Measurements from ENCODE around the gene GSK3B.

GSK3B gene

DNA sequence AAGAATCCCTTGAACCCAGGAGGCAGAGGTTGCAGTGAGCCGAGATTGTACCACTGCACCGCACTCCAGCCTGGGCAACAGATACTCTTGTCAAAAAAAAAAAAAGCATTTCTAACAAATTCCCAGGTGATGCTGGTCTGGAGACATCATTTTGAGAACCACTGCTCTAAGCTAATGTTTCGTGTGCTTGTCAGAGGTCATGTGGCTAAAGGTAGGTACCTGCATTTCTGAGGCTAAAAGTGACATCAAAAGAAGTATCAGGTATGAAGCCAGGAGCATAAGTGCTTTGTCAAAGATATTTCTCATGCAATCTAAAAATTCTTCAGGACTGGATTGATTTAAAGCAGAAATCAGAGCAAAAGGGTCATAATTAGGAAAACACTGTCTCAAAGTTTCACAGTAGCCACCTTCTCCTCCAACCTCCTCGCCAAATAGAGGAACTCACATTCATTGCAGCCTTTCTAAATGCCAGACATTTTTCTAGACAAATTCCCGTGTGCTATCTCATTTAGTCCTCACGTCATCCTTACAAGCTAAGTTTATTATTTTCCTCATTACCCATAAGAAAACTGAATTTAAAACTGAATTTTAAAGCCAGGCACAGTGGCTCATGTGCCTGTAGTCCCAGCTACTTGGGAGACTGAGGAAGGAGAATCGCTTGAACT lies 25.7 kb upstream of the GSK3B start:
- H3K27me3 ChIP-seq (ENCODE audit: control insufficient read depth, insufficient read depth, low read length, poor library complexity, severe bottlenecking): no peaks in the 10 kb centered on the region
- H3K9me3 ChIP-seq (ENCODE audit: control insufficient read depth, low read length): no peaks in the 10 kb centered on the region
- H3K4me1 ChIP-seq (ENCODE audit: control insufficient read depth, insufficient read depth, low read length): no peaks in the 10 kb centered on the region
- no peaks in the 10 kb centered on the region for H3K36me3 ChIP-seq (ENCODE audit: control insufficient read depth, insufficient read depth, low read length)
- no peak overlapping the region for H3K27ac ChIP-seq (ENCODE audit: insufficient read depth, low read depth, low read length, poor library complexity, severe bottlenecking)
- H3K4me3 ChIP-seq (ENCODE audit: insufficient read depth, low read depth, low read length): no peak overlapping the region
- WGBS, 2 experiments: 92% methylated on average over 7 of the region's 7 CpGs

DNA sequence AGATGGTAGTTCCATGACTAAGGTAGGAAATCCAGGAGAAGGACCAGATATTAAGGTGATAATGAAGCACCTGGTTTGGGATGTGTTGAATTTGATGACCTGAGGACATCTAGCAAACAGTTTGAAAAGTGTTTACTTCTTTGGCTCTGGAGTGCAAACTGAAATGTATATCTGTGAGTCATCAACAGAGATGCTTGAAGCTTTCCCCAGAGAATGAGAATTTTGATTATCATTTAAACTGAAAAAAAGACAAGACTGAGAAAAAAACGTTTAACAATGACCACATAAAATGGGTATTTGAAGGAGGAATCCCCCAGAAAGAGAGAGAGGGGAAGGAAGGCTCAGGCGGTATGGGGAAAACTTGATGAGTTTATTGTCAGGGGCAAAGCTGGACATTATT lies 20.7 kb upstream of the GSK3B start:
- H3K4me3 ChIP-seq (ENCODE audit: insufficient read depth, low read depth, low read length): no peak overlapping the region
- H3K27ac ChIP-seq (ENCODE audit: insufficient read depth, low read depth, low read length, poor library complexity, severe bottlenecking): no peak overlapping the region
- no peaks in the 10 kb centered on the region for H3K4me1 ChIP-seq (ENCODE audit: control insufficient read depth, insufficient read depth, low read length)
- H3K36me3 ChIP-seq (ENCODE audit: control insufficient read depth, insufficient read depth, low read length): no peaks in the 10 kb centered on the region
- H3K27me3 ChIP-seq (ENCODE audit: control insufficient read depth, insufficient read depth, low read length, poor library complexity, severe bottlenecking): no peaks in the 10 kb centered on the region
- 64 to 80% methylated on average over 2 of the region's 2 CpGs for WGBS, 2 experiments
- no peaks in the 10 kb centered on the region for H3K9me3 ChIP-seq (ENCODE audit: control insufficient read depth, low read length)

DNA sequence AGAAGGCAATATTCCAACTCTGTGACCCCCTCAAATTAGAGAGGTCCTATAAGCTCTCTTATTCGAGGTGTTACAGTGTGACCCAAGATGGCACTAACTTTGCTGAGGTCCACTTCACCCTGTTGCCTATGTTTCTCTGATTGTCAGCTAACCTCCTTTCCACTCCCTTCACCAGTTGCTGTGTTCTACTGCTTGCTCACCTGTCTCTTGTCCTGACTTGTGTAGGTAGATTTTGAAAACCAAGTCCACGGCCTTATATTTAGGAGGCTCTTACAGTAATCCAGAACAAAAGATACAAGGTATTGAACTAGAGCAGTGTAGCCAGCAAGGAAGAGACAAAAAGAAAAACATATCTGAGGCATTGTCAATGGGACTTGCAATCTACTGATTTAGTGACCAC lies 20.1 kb upstream of the GSK3B start:
- WGBS, 2 experiments: 91 to 99% methylated on average over 2 of the region's 2 CpGs
- H3K4me3 ChIP-seq (ENCODE audit: insufficient read depth, low read depth, low read length): no peak overlapping the region
- H3K4me1 ChIP-seq (ENCODE audit: control insufficient read depth, insufficient read depth, low read length): no peaks in the 10 kb centered on the region
- no peaks in the 10 kb centered on the region for H3K27me3 ChIP-seq (ENCODE audit: control insufficient read depth, insufficient read depth, low read length, poor library complexity, severe bottlenecking)
- no peak overlapping the region for H3K27ac ChIP-seq (ENCODE audit: insufficient read depth, low read depth, low read length, poor library complexity, severe bottlenecking)
- H3K36me3 ChIP-seq (ENCODE audit: control insufficient read depth, insufficient read depth, low read length): no peaks in the 10 kb centered on the region
- no peaks in the 10 kb centered on the region for H3K9me3 ChIP-seq (ENCODE audit: control insufficient read depth, low read length)

DNA sequence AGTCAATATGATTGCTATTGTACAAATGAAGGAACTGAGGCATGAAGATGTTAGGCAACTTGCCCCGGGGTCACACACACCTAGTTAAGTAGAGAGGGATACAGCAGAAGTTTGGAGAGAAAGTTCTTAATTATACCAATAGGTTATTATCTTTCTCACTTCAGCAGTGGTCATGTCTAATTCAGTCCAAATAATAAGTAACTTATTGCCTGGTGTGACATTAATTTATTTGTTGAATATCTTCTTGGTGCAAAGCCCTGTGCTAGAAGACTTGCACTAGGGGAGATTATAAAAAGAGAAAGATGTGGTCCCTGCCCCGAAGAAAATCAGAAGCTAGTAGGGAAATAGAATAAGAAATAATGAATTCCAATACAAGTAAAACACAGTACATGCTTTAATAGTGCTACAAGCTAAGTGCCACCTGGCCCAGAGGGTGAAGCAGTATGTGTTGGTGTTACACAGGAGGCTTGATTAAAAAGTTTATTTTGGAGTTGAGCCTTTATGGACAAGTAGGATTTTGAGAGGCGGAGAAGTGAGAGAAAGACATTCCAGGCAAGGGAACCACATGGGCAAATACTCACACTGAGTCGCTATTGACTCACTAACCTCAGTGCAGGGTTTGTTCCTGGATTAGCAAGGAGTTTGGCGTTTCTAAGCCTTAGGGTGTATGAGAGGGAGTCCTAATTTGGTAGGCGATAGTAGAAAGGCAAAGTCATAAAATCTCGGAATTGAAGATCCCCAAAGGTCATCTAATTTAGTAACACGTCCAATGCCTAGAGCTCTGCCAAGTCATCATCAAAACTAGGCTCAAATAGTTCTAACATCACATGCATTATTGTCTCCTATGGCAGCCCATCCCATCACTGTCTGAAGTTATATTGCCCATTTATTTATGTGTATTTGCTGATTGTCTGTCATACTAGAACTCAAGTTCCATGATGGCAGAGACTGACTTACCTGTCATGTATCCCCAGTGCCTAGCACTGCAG lies 19.2 kb upstream of the GSK3B start:
- WGBS, 2 experiments: 90 to 93% methylated on average over 7 of the region's 8 CpGs
- H3K9me3 ChIP-seq (ENCODE audit: control insufficient read depth, low read length): no peaks in the 10 kb centered on the region
- H3K27ac ChIP-seq (ENCODE audit: insufficient read depth, low read depth, low read length, poor library complexity, severe bottlenecking): no peak overlapping the region
- no peak overlapping the region for H3K4me3 ChIP-seq (ENCODE audit: insufficient read depth, low read depth, low read length)
- H3K27me3 ChIP-seq (ENCODE audit: control insufficient read depth, insufficient read depth, low read length, poor library complexity, severe bottlenecking): no peaks in the 10 kb centered on the region
- no peaks in the 10 kb centered on the region for H3K4me1 ChIP-seq (ENCODE audit: control insufficient read depth, insufficient read depth, low read length)
- H3K36me3 ChIP-seq (ENCODE audit: control insufficient read depth, insufficient read depth, low read length): no peaks in the 10 kb centered on the region

DNA sequence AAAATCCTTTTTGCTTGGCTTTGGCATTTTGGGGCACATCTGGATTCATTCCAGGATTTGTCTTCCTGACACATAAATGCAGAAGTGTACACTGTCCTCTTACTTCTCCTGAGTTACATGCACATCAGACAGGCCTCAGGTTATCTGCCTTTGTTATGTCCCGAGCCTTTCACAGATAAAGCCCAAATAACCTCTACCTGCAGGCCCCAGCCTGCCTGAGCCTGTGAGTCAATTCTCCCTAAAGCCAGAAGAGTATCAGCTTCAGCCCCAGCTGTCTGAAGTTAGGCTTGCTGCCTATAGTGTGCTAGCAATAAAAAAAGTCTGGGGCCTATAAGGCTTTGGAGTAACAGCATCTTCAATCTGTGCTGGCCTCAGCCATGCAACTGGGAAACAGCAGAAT lies 17.7 kb upstream of the GSK3B start:
- Histone ChIP-seq H3K4me1 (ENCODE audit: control insufficient read depth, insufficient read depth, low read length) (no peaks in the 10 kb centered on the region), H3K9me3 (ENCODE audit: control insufficient read depth, low read length) (no peaks in the 10 kb centered on the region), H3K27me3 (ENCODE audit: control insufficient read depth, insufficient read depth, low read length, poor library complexity, severe bottlenecking) (no peaks in the 10 kb centered on the region), H3K36me3 (ENCODE audit: control insufficient read depth, insufficient read depth, low read length) (no peaks in the 10 kb centered on the region), H3K4me3 (ENCODE audit: insufficient read depth, low read depth, low read length) (no peak overlapping the region), H3K27ac (ENCODE audit: insufficient read depth, low read depth, low read length, poor library complexity, severe bottlenecking) (no peak overlapping the region)
- 83 to 92% methylated on average over 1 of the region's 1 CpG for WGBS, 2 experiments

DNA sequence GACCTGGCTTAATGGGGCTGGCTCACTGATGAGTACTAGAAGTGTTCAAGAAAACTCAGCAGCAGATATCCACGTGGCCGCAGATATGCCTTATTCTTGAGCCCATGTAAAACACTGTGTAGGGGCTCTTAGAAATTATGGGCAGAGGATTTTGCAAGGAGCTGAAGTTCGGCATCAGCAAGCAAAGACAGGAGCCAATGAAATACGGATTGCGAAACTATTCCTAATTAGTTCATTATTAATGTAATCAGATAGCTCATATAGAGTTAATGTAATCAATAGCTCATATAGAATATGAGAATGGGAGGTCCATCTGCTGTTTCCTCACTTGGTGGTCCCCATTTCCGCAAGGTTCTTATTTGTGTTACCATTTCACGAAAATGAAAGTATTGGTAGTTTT lies 9.0 kb upstream of the GSK3B start:
- H3K27me3 ChIP-seq (ENCODE audit: control insufficient read depth, insufficient read depth, low read length, poor library complexity, severe bottlenecking): no peaks in the 10 kb centered on the region
- no peaks in the 10 kb centered on the region for H3K36me3 ChIP-seq (ENCODE audit: control insufficient read depth, insufficient read depth, low read length)
- H3K27ac ChIP-seq (ENCODE audit: insufficient read depth, low read depth, low read length, poor library complexity, severe bottlenecking): no peak overlapping the region
- H3K4me3 ChIP-seq (ENCODE audit: insufficient read depth, low read depth, low read length): no peak overlapping the region
- WGBS, 2 experiments: 83 to 87% methylated on average over 2 to 6 of the region's 7 CpGs
- no peaks in the 10 kb centered on the region for H3K9me3 ChIP-seq (ENCODE audit: control insufficient read depth, low read length)
- H3K4me1 ChIP-seq (ENCODE audit: control insufficient read depth, insufficient read depth, low read length): no peaks in the 10 kb centered on the region

DNA sequence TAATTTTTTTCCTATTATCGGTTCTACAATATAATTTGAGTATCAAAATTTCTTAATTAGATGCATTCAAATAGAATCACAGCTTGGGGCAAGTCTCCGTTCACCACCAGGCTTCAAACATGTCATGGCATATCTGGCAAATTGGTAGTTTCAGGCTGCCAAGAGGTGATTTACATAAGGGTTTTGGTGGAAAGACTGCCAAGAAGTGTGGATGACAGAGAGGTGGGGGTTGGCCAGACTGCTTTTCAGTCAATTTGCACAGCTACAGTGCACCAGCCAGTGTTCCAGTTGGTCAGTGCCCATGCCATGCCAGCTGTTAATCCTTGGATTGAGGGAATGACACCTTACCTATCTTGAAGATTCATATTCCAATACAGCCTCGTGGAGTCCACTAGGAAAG lies 8.4 kb upstream of the GSK3B start:
- 100% methylated on average over 2 to 3 of the region's 3 CpGs for WGBS, 2 experiments
- Histone ChIP-seq H3K36me3 (ENCODE audit: control insufficient read depth, insufficient read depth, low read length) (no peaks in the 10 kb centered on the region), H3K27me3 (ENCODE audit: control insufficient read depth, insufficient read depth, low read length, poor library complexity, severe bottlenecking) (no peaks in the 10 kb centered on the region), H3K9me3 (ENCODE audit: control insufficient read depth, low read length) (no peaks in the 10 kb centered on the region), H3K4me3 (ENCODE audit: insufficient read depth, low read depth, low read length) (no peak overlapping the region), H3K4me1 (ENCODE audit: control insufficient read depth, insufficient read depth, low read length) (no peaks in the 10 kb centered on the region), H3K27ac (ENCODE audit: insufficient read depth, low read depth, low read length, poor library complexity, severe bottlenecking) (no peak overlapping the region)

DNA sequence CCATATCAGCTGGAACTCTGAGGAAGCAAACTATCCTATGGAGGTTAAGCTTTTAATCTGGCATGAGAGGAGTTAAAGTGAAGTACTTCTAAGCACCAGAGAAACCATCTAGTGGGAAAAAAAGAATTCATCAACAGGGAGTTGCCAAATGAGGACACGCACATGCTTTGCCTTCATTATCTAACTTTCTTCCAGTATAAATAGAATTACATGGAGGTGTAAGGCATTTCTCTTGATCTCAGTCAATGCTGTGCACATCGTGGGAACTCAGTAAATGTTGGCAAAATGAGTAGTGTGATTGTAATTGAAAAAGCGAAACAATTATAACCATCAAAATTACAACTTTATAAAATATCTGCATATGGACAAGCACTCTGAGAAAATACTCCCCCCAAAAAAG lies 8.0 kb upstream of the GSK3B start:
- Histone ChIP-seq H3K27me3 (ENCODE audit: control insufficient read depth, insufficient read depth, low read length, poor library complexity, severe bottlenecking) (no peaks in the 10 kb centered on the region), H3K4me3 (ENCODE audit: insufficient read depth, low read depth, low read length) (no peak overlapping the region), H3K36me3 (ENCODE audit: control insufficient read depth, insufficient read depth, low read length) (no peaks in the 10 kb centered on the region), H3K9me3 (ENCODE audit: control insufficient read depth, low read length) (no peaks in the 10 kb centered on the region), H3K4me1 (ENCODE audit: control insufficient read depth, insufficient read depth, low read length) (no peaks in the 10 kb centered on the region), H3K27ac (ENCODE audit: insufficient read depth, low read depth, low read length, poor library complexity, severe bottlenecking) (no peak overlapping the region)
- 100% methylated on average over 1 to 2 of the region's 3 CpGs for WGBS, 2 experiments

DNA sequence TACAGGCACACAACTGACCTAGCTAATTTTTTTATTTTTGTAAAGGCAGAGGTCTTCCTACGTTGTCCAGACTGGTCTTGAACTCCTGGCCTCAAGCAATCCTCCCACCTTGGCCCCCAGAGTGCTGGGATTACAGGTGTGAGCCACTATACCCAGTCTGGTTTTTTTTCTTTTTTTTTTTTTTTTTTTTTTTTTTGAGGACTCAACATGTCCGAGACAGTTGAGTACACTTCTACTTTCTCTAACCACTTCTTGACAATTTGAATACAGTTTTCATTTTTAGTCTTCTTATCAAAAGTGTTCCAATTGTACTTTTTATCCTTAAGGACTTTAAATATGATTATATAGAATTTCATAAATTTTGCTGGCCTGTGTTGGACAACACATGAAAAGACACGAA lies 7.4 kb upstream of the GSK3B start:
- WGBS, 2 experiments: 88 to 94% methylated on average over 2 of the region's 3 CpGs
- H3K4me3 ChIP-seq (ENCODE audit: insufficient read depth, low read depth, low read length): no peak overlapping the region
- H3K9me3 ChIP-seq (ENCODE audit: control insufficient read depth, low read length): no peaks in the 10 kb centered on the region
- H3K27me3 ChIP-seq (ENCODE audit: control insufficient read depth, insufficient read depth, low read length, poor library complexity, severe bottlenecking): no peaks in the 10 kb centered on the region
- H3K4me1 ChIP-seq (ENCODE audit: control insufficient read depth, insufficient read depth, low read length): peaks cover 6% of the 10 kb centered on the region
- no peak overlapping the region for H3K27ac ChIP-seq (ENCODE audit: insufficient read depth, low read depth, low read length, poor library complexity, severe bottlenecking)
- no peaks in the 10 kb centered on the region for H3K36me3 ChIP-seq (ENCODE audit: control insufficient read depth, insufficient read depth, low read length)

DNA sequence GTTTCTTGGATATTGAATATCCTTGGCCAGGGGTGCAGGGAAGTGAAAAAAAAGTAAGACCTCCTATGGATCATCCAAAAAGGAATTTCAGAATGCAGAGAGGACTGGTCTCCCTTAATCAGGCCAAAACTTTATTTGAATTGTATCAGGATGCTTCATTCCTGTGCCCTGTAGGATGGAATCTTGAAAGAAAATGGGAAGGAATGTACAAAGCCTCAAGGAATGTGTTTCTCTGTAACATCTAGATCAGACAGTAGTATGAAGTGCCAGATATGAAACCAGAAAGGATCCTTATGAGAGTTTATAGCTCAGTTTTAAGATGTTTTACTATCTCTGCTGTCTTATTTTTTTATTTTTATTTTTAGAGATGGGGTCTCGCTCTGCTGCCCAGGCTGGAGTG lies 6.5 kb upstream of the GSK3B start:
- H3K27me3 ChIP-seq (ENCODE audit: control insufficient read depth, insufficient read depth, low read length, poor library complexity, severe bottlenecking): no peaks in the 10 kb centered on the region
- H3K27ac ChIP-seq (ENCODE audit: insufficient read depth, low read depth, low read length, poor library complexity, severe bottlenecking): no peak overlapping the region
- no peaks in the 10 kb centered on the region for H3K9me3 ChIP-seq (ENCODE audit: control insufficient read depth, low read length)
- H3K4me1 ChIP-seq (ENCODE audit: control insufficient read depth, insufficient read depth, low read length): peaks cover 10% of the 10 kb centered on the region
- 84 to 94% methylated on average over 1 of the region's 1 CpG for WGBS, 2 experiments
- H3K4me3 ChIP-seq (ENCODE audit: insufficient read depth, low read depth, low read length): no peak overlapping the region
- H3K36me3 ChIP-seq (ENCODE audit: control insufficient read depth, insufficient read depth, low read length): no peaks in the 10 kb centered on the region
